Stomach (tissue), 9 donors: ENCODE measurements around the gene WASF3. TPM values are rescaled to one million over a fixed set of nuclear protein-coding genes. Genes with fewer than 3 reads are reported as not detected.

Source experiments
- DNase-seq, 2 donors: peaks; one replicate each; pipeline versions ENCODE4 v3.0.0 to v3.0.0-alpha.2; 2013 to 2019
- H3K27ac ChIP-seq, 5 donors: fragments of 200-600 bp in 4 of 5; sonication (generic) in 4 of 5; one replicate each; pipeline ENCODE4 v1.5.1; 2013 to 2019; ENCODE audit warnings: mild to moderate bottlenecking in 1 of 5, moderate library complexity in 1 of 5
- H3K27me3 ChIP-seq, 3 donors: fragments of 200-600 bp; sonication (generic); one replicate each; pipeline ENCODE4 v1.5.1; 2017 to 2019; ENCODE audit warnings: mixed run types in 1 of 3
- H3K36me3 ChIP-seq, 4 donors: fragments of 200-600 bp; sonication (generic); 1 replicate in 3 of 4; 2 replicates in 1 of 4; pipeline ENCODE4 v1.5.1; 2016 to 2019
- H3K4me1 ChIP-seq, 4 donors: fragments of 200-600 bp; sonication (generic); one replicate each; pipeline ENCODE4 v1.5.1; 2016 to 2019
- H3K4me3 ChIP-seq, 4 donors: fragments of 200-600 bp; sonication (generic) in 3 of 4; one replicate each; pipeline ENCODE4 v1.5.1; 2016 to 2019; ENCODE audit warnings: mild to moderate bottlenecking in 1 of 4
- H3K9me3 ChIP-seq, 4 donors: fragments of 200-600 bp; sonication (generic); one replicate each; pipeline ENCODE4 v1.5.1; 2016 to 2019
- EP300 ChIP-seq: sonication (generic); formaldehyde crosslinking; IDR thresholded peaks from one replicate; pipeline ENCODE4 v1.6.1; 2017; ENCODE audit warnings: antibody characterized with exemption
- POLR2A ChIP-seq, 4 donors: fragments of 450-650 bp; IDR thresholded peaks; one replicate each; pipeline ENCODE4 v1.6.1; 2016; ENCODE audit warnings: antibody characterized with exemption in 4 of 4, control low read depth in 2 of 4, mild to moderate bottlenecking in 1 of 4, moderate library complexity in 1 of 4
- POLR2AphosphoS5 ChIP-seq, 3 donors: sonication (generic); formaldehyde crosslinking; IDR thresholded peaks; one replicate each; pipeline ENCODE4 v1.6.1; 2016; ENCODE audit warnings: antibody characterized with exemption in 3 of 3
- WGBS, 5 donors: extraction: QIAGEN DNeasy Blood & Tissue Kit in 3 of 5; methylation state at CpG; one replicate each; pipeline versions ENCODE4 v1.1.5 to v1.1.7; 2013 to 2018; 5-methylcytosine and 5-hydroxymethylcytosine counted together
- intact Hi-C: fragments of 100-400 bp; cut with DNase I; formaldehyde crosslinking; loops from one replicate; pipeline ENCODE4 v1.15.1; 2023; ENCODE audit warnings: low total_unique reads
- polyA plus RNA-seq, 3 donors: library from polyadenylated mRNA; stranded (reverse); fragments of 200-250 nt; gene quantifications; one replicate each; pipeline ENCODE4 v1.2.3, GENCODE V29; 2013
- total RNA-seq, 5 donors: library from RNA; depleted of rRNA; stranded (reverse); fragments of >200 nt; gene quantifications; one replicate each; pipeline versions ENCODE4 v1.1.0 to v1.2.3, GENCODE V29; 2014 to 2016
- TF ChIP-seq, protein P1 (sequence below), 7 experiments: fragments of 450-650 bp in 4 of 7; fragments of 200-600 bp in 3 of 7; sonication (generic) in 3 of 7; IDR thresholded peaks; one replicate each; pipeline ENCODE4 v1.5.1; 2016 to 2019; ENCODE audit warnings: antibody characterized with exemption in 7 of 7, control low read depth in 2 of 7, mild to moderate bottlenecking in 1 of 7
- donor health status: healthy with polysubstance abuse.
- donor health status: Bipolar disorder and iron deficiency.
- donor health status: healthy.

The WASF3 gene
- total and polyA plus RNA-seq, 8 donors = 0.87 to 12.8 (median 10.2) TPM

- Histone ChIP-seq H3K9me3 (peaks cover 0 to 9% (median 8%) of the 10 kb centered on the region in 4 donors), H3K4me1 (no peaks in the 10 kb centered on the region), H3K27ac (no peak overlapping the region), H3K36me3 (peaks cover 11 to 96% (median 80%) of the 10 kb centered on the region in 4 donors), H3K4me3 (no peak overlapping the region), H3K27me3 (no peaks in the 10 kb centered on the region)
- no peak for DNase-seq
- intact Hi-C loops = no loop called here
- no peak for TF ChIP-seq POLR2A (IDR thresholded peaks at IDR 0.05)
- TF ChIP-seq POLR2AphosphoS5 (IDR thresholded peaks at IDR 0.05) = no peak
- TF ChIP-seq, protein P1, sequence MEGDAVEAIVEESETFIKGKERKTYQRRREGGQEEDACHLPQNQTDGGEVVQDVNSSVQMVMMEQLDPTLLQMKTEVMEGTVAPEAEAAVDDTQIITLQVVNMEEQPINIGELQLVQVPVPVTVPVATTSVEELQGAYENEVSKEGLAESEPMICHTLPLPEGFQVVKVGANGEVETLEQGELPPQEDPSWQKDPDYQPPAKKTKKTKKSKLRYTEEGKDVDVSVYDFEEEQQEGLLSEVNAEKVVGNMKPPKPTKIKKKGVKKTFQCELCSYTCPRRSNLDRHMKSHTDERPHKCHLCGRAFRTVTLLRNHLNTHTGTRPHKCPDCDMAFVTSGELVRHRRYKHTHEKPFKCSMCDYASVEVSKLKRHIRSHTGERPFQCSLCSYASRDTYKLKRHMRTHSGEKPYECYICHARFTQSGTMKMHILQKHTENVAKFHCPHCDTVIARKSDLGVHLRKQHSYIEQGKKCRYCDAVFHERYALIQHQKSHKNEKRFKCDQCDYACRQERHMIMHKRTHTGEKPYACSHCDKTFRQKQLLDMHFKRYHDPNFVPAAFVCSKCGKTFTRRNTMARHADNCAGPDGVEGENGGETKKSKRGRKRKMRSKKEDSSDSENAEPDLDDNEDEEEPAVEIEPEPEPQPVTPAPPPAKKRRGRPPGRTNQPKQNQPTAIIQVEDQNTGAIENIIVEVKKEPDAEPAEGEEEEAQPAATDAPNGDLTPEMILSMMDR (IDR thresholded peaks at IDR 0.05) = no peak
- no peak for TF ChIP-seq EP300
- 93 to 96% (median 94%) methylated on average over 22 of the region's 22 CpGs for WGBS, 5 donors
Observed at GRCh38 chr13:26685606-26686005, 128.1 kb downstream of the WASF3 start.

GRCh38 chr13:26686285-26686684 is 128.8 kb downstream of the WASF3 start:
- no peak overlapping the region for H3K27ac ChIP-seq
- intact Hi-C loops = no loop called here
- 90 to 100% (median 98%) methylated on average over 2 of the region's 2 CpGs for WGBS, 5 donors
- DNase-seq = no peak
- TF ChIP-seq, protein P1 (IDR thresholded peaks at IDR 0.05) = no peak
- TF ChIP-seq POLR2AphosphoS5 (IDR thresholded peaks at IDR 0.05) = no peak
- no peak for TF ChIP-seq POLR2A (IDR thresholded peaks at IDR 0.05)
- no peak for TF ChIP-seq EP300
- H3K4me1 ChIP-seq = no peaks in the 10 kb centered on the region
- peaks cover 5 to 96% (median 75%) of the 10 kb centered on the region in 4 donors for H3K36me3 ChIP-seq
- H3K4me3 ChIP-seq = no peak overlapping the region
- H3K9me3 ChIP-seq = peaks cover 0 to 16% (median 11%) of the 10 kb centered on the region in 4 donors
- H3K27me3 ChIP-seq = no peaks in the 10 kb centered on the region

GRCh38 chr13:26688286-26688685 is 130.8 kb downstream of the WASF3 start:
- intact Hi-C loops = no loop called here
- peaks cover 0 to 18% (median 12%) of the 10 kb centered on the region in 4 donors for H3K9me3 ChIP-seq
- WGBS, 5 donors = 80 to 94% (median 90%) methylated on average over 8 of the region's 8 CpGs
- no peaks in the 10 kb centered on the region for H3K4me1 ChIP-seq
- no peak overlapping the region for H3K27ac ChIP-seq
- no peaks in the 10 kb centered on the region for H3K27me3 ChIP-seq
- no peak for DNase-seq
- TF ChIP-seq POLR2A (IDR thresholded peaks at IDR 0.05) = no peak
- no peak for TF ChIP-seq POLR2AphosphoS5 (IDR thresholded peaks at IDR 0.05)
- TF ChIP-seq, protein P1 (IDR thresholded peaks at IDR 0.05) = no peak
- no peak for TF ChIP-seq EP300
- H3K36me3 ChIP-seq = peaks cover 0 to 81% (median 56%) of the 10 kb centered on the region in 4 donors
- H3K4me3 ChIP-seq = no peak overlapping the region

GRCh38 chr13:26688980-26689379 is 131.5 kb downstream of the WASF3 start:
- intact Hi-C loops = no loop called here
- TF ChIP-seq POLR2AphosphoS5 (IDR thresholded peaks at IDR 0.05) (no peak), POLR2A (IDR thresholded peaks at IDR 0.05) (no peak), EP300 (no peak)
- TF ChIP-seq, protein P1 (IDR thresholded peaks at IDR 0.05) = no peak
- H3K27me3 ChIP-seq = no peaks in the 10 kb centered on the region
- peaks cover 0 to 81% (median 50%) of the 10 kb centered on the region in 4 donors for H3K36me3 ChIP-seq
- no peaks in the 10 kb centered on the region for H3K4me1 ChIP-seq
- no peak for DNase-seq
- 87 to 96% (median 90%) methylated on average over 4 of the region's 4 CpGs for WGBS, 5 donors
- H3K27ac ChIP-seq = no peak overlapping the region
- no peak overlapping the region for H3K4me3 ChIP-seq
- peaks cover 0 to 18% (median 12%) of the 10 kb centered on the region in 4 donors for H3K9me3 ChIP-seq
